GM12892 (cell line): Measurements from ENCODE around the gene CYP46A1.

Source experiments
- POLR2A ChIP-seq: IDR thresholded peaks from 2 replicates; pipeline ENCODE4 v1.6.1; 2011; ENCODE audit warnings: low read depth, low read length, control low read depth
- POLR2AphosphoS5 ChIP-seq: IDR thresholded peaks from 2 replicates; pipeline ENCODE4 v1.6.1; 2011; ENCODE audit warnings: low read depth, low read length, control low read depth
- TAF1 ChIP-seq: IDR thresholded peaks from 2 replicates; pipeline ENCODE4 v1.6.1; 2011; ENCODE audit warnings: low read depth, mild to moderate bottlenecking, control low read depth, low read length, borderline replicate concordance

GRCh38 chr14:99644723-99645544 lies 39.2 kb upstream of the CYP46A1 start, which contains the start of gene HHIPL1:
- no peak for TF ChIP-seq POLR2A
- no peak for TF ChIP-seq POLR2AphosphoS5
- TF ChIP-seq TAF1, result no peak
